Mesenchymal stem cell (in vitro differentiated cells and primary cell): Measurements from ENCODE around the gene FGFRL1.

Experiments
- DNase-seq: peaks from one replicate; pipeline ENCODE4 v3.0.0-alpha.2; 2013
- H2AFZ ChIP-seq: one replicate; pipeline ENCODE4 v1.6.1; 2013; ENCODE audit warnings: low read depth, mild to moderate bottlenecking, control low read depth, inconsistent platforms, low read length, moderate library complexity
- H2AK5ac ChIP-seq: 2 replicates; pipeline ENCODE4 v1.6.1; 2013; ENCODE audit warnings: low read length, moderate library complexity, mild to moderate bottlenecking, inconsistent platforms; ENCODE audit not compliant: severe bottlenecking
- H2BK120ac ChIP-seq: one replicate; pipeline ENCODE4 v1.6.1; 2013; ENCODE audit warnings: low read depth, mild to moderate bottlenecking, inconsistent platforms, low read length, moderate library complexity
- H2BK12ac ChIP-seq, 2 experiments: one replicate each; pipeline ENCODE4 v1.6.1; 2013; ENCODE audit warnings: inconsistent platforms in 2 of 2, low read length in 2 of 2, mild to moderate bottlenecking in 2 of 2, moderate library complexity in 2 of 2, control low read depth in 1 of 2
- H2BK15ac ChIP-seq: one replicate; pipeline ENCODE4 v1.6.1; 2013; ENCODE audit warnings: mild to moderate bottlenecking, low read depth, inconsistent platforms; ENCODE audit not compliant: poor library complexity, severe bottlenecking
- H2BK5ac ChIP-seq: 2 replicates; pipeline ENCODE4 v1.6.1; 2013; ENCODE audit warnings: low read depth, mild to moderate bottlenecking, low read length, control low read depth, inconsistent platforms; ENCODE audit not compliant: poor library complexity, severe bottlenecking
- H3K14ac ChIP-seq, 2 experiments: one replicate each; pipeline ENCODE4 v1.6.1; 2013; ENCODE audit warnings: inconsistent platforms in 2 of 2, low read length in 2 of 2, control low read depth in 1 of 2, mild to moderate bottlenecking in 1 of 2, moderate library complexity in 1 of 2
- H3K18ac ChIP-seq, 2 experiments: one replicate each; pipeline ENCODE4 v1.6.1; 2013; ENCODE audit warnings: inconsistent platforms in 2 of 2, low read length in 2 of 2, control low read depth in 1 of 2, low read depth in 1 of 2, mild to moderate bottlenecking in 1 of 2
- H3K23ac ChIP-seq, 2 experiments: one replicate each; pipeline ENCODE4 v1.6.1; 2013; ENCODE audit warnings: inconsistent platforms in 2 of 2, low read length in 2 of 2, mild to moderate bottlenecking in 2 of 2, moderate library complexity in 2 of 2, control low read depth in 1 of 2
- H3K27ac ChIP-seq: 2 replicates; pipeline ENCODE4 v1.5.1; 2013; ENCODE audit warnings: mild to moderate bottlenecking, moderate library complexity, low read length, control low read depth, inconsistent platforms; ENCODE audit not compliant: poor library complexity, severe bottlenecking
- H3K27me3 ChIP-seq, 2 experiments: 2 replicates each; pipeline versions ENCODE4 v1.6.1 to v1.7.0; 2013; ENCODE audit warnings: low read length in 2 of 2, mild to moderate bottlenecking in 2 of 2, moderate library complexity in 2 of 2, control low read depth in 1 of 2, inconsistent platforms in 1 of 2; ENCODE audit not compliant: control insufficient read depth in 1 of 2, insufficient read depth in 1 of 2
- H3K36me3 ChIP-seq, 2 experiments: 2 replicates each; pipeline versions ENCODE4 v1.6.1 to v1.7.0; 2013; ENCODE audit warnings: low read length in 2 of 2, control low read depth in 1 of 2, inconsistent platforms in 1 of 2, low read depth in 1 of 2, mild to moderate bottlenecking in 1 of 2; ENCODE audit not compliant: insufficient read depth in 2 of 2, control insufficient read depth in 1 of 2
- H3K4ac ChIP-seq, 2 experiments: one replicate each; pipeline ENCODE4 v1.6.1; 2013; ENCODE audit warnings: inconsistent platforms in 2 of 2, low read length in 2 of 2, mild to moderate bottlenecking in 2 of 2, moderate library complexity in 2 of 2, control low read depth in 1 of 2, low read depth in 1 of 2
- H3K4me1 ChIP-seq: 2 replicates; pipeline ENCODE4 v1.6.1; 2013; ENCODE audit warnings: low read depth, low read length, control low read depth; ENCODE audit not compliant: control insufficient read depth, insufficient read depth
- H3K4me2 ChIP-seq: 2 replicates; pipeline ENCODE4 v1.6.1; 2013; ENCODE audit warnings: low read length, mild to moderate bottlenecking, inconsistent platforms; ENCODE audit not compliant: poor library complexity, severe bottlenecking
- H3K4me3 ChIP-seq, 2 experiments: 2 replicates each; pipeline versions ENCODE4 v1.5.1 to v1.7.0; 2013; ENCODE audit warnings: low read length in 2 of 2, mild to moderate bottlenecking in 2 of 2, control low read depth in 1 of 2, low read depth in 1 of 2; ENCODE audit not compliant: insufficient read depth in 1 of 2
- H3K79me1 ChIP-seq: replicated peaks from 2 replicates; pipeline ENCODE4 v1.6.1; 2013; ENCODE audit warnings: mild to moderate bottlenecking, control low read depth, low read length, inconsistent platforms; ENCODE audit not compliant: poor library complexity, severe bottlenecking
- H3K9ac ChIP-seq: 2 replicates; pipeline ENCODE4 v1.7.0; 2013; ENCODE audit warnings: mild to moderate bottlenecking, low read length, moderate library complexity
- H3K9me3 ChIP-seq: 2 replicates; pipeline ENCODE4 v1.7.0; 2013; ENCODE audit warnings: mild to moderate bottlenecking, low read length; ENCODE audit not compliant: control insufficient read depth
- H4K8ac ChIP-seq: one replicate; pipeline ENCODE4 v1.6.1; 2013; ENCODE audit warnings: inconsistent platforms, mild to moderate bottlenecking, low read length, moderate library complexity
- H4K91ac ChIP-seq: one replicate; pipeline ENCODE4 v1.6.1; 2013; ENCODE audit warnings: mild to moderate bottlenecking, low read length, inconsistent platforms
- WGBS: methylation state at CpG from one replicate; pipeline ENCODE4 v1.1.7; 2013; ENCODE audit warnings: mixed read lengths; 5-methylcytosine and 5-hydroxymethylcytosine counted together

The FGFRL1 gene

GRCh38 chr4:1001561-1002130, 9.8 kb upstream of the FGFRL1 start:
- Histone ChIP-seq H4K91ac (peak overlapping the region; percentile 8), H3K23ac (peak overlapping the region in 1 of 2 experiments; percentile 41), H3K9me3 (peaks cover 3% of the 10 kb centered on the region), H2AK5ac (no peak overlapping the region), H3K27me3 (peaks cover 68 to 74% of the 10 kb centered on the region in 2 experiments), H3K79me1 (no peaks in the 10 kb centered on the region), H3K14ac (no peak overlapping the region), H2BK5ac (no peak overlapping the region), H4K8ac (peak overlapping the region; percentile 29), H3K27ac (no peak overlapping the region), H2AFZ (no peak overlapping the region), H3K36me3 (peaks cover 0 to 9% of the 10 kb centered on the region in 2 experiments), H3K18ac (no peak overlapping the region), H3K4me1 (peaks cover 25% of the 10 kb centered on the region), H3K4me2 (no peak overlapping the region), H3K4ac (no peak overlapping the region), H2BK15ac (no peak overlapping the region), H3K9ac (no peak overlapping the region), H3K4me3 (peak overlapping the region in 1 of 2 experiments; percentile 20), H2BK120ac (no peak overlapping the region), H2BK12ac (no peak overlapping the region)
- 54% methylated on average over 48 of the region's 48 CpGs for WGBS
- DNase-seq, result no peak

GRCh38 chr4:1002131-1002630, 9.2 kb upstream of the FGFRL1 start:
- WGBS, result 10% methylated on average over 47 of the region's 54 CpGs
- Histone ChIP-seq H3K4ac (no peak overlapping the region), H3K79me1 (no peaks in the 10 kb centered on the region), H2BK5ac (no peak overlapping the region), H3K23ac (no peak overlapping the region), H3K9me3 (peaks cover 6% of the 10 kb centered on the region), H2BK120ac (no peak overlapping the region), H3K14ac (no peak overlapping the region), H3K4me1 (peaks cover 22% of the 10 kb centered on the region), H4K91ac (no peak overlapping the region), H2AK5ac (no peak overlapping the region), H2AFZ (no peak overlapping the region), H3K27me3 (peaks cover 67 to 75% of the 10 kb centered on the region in 2 experiments), H2BK12ac (no peak overlapping the region), H3K4me3 (peak overlapping the region in 1 of 2 experiments; percentile 20), H4K8ac (peak overlapping the region; percentile 29), H3K9ac (no peak overlapping the region), H3K18ac (no peak overlapping the region), H3K4me2 (no peak overlapping the region), H2BK15ac (peak overlapping the region; percentile 18), H3K36me3 (peaks cover 0 to 9% of the 10 kb centered on the region in 2 experiments), H3K27ac (no peak overlapping the region)
- no peak for DNase-seq

- H3K27ac ChIP-seq, result no peak overlapping the region
- H3K23ac ChIP-seq, result no peak overlapping the region
- H3K27me3 ChIP-seq, result peaks cover 69 to 77% of the 10 kb centered on the region in 2 experiments
- no peak overlapping the region for H4K8ac ChIP-seq
- no peak overlapping the region for H3K4ac ChIP-seq
- no peak overlapping the region for H4K91ac ChIP-seq
- no peak overlapping the region for H3K18ac ChIP-seq
- no peak overlapping the region for H2BK15ac ChIP-seq
- 9% methylated on average over 26 of the region's 75 CpGs for WGBS
- H3K4me2 ChIP-seq, result no peak overlapping the region
- no peak overlapping the region for H2BK12ac ChIP-seq
- H3K4me1 ChIP-seq, result peaks cover 16% of the 10 kb centered on the region
- peaks cover 6% of the 10 kb centered on the region for H3K9me3 ChIP-seq
- no peak overlapping the region for H2AFZ ChIP-seq
- no peak for DNase-seq
- H3K36me3 ChIP-seq, result peaks cover 0 to 9% of the 10 kb centered on the region in 2 experiments
- H3K9ac ChIP-seq, result no peak overlapping the region
- no peak overlapping the region for H2BK120ac ChIP-seq
- H2BK5ac ChIP-seq, result no peak overlapping the region
- H2AK5ac ChIP-seq, result no peak overlapping the region
- no peak overlapping the region for H3K14ac ChIP-seq
- H3K79me1 ChIP-seq, result no peaks in the 10 kb centered on the region
- no peak overlapping the region for H3K4me3 ChIP-seq
Measured at GRCh38 chr4:1002631-1003251, 8.7 kb upstream of the FGFRL1 start.

- Histone ChIP-seq H3K4me3 (no peak overlapping the region), H2BK120ac (no peak overlapping the region), H3K9me3 (peaks cover 6% of the 10 kb centered on the region), H3K4me2 (no peak overlapping the region), H2BK12ac (no peak overlapping the region), H2AFZ (no peak overlapping the region), H2BK15ac (no peak overlapping the region), H3K23ac (no peak overlapping the region), H2BK5ac (no peak overlapping the region), H3K27ac (no peak overlapping the region), H2AK5ac (no peak overlapping the region), H3K14ac (no peak overlapping the region), H3K79me1 (no peaks in the 10 kb centered on the region), H3K4me1 (peaks cover 15% of the 10 kb centered on the region), H3K36me3 (peaks cover 0 to 9% of the 10 kb centered on the region in 2 experiments), H3K18ac (no peak overlapping the region), H3K27me3 (peaks cover 69 to 77% of the 10 kb centered on the region in 2 experiments), H4K8ac (no peak overlapping the region), H4K91ac (no peak overlapping the region), H3K9ac (no peak overlapping the region), H3K4ac (no peak overlapping the region)
- DNase-seq, result no peak
- 39% methylated on average over 57 of the region's 63 CpGs for WGBS
Measured at GRCh38 chr4:1003271-1004070, 8.0 kb upstream of the FGFRL1 start.
